IMR-90 (cell line): ENCODE measurements around the gene STK25. TPM values are rescaled to one million over a fixed set of nuclear protein-coding genes. Genes with fewer than 3 reads are reported as not detected.

Source experiments
- ATAC-seq: fragments of 200-7000 bp; cut with Tn5 transposase; 2 replicates; pipeline ENCODE4 v1.9.1; 2020; ENCODE audit warnings: low read depth, mild to moderate bottlenecking, moderate library complexity
- BruUV-seq: library from RNA; stranded (reverse); fragments of 400-500 nt; replicated peaks from 2 replicates; lab custom pipeline; 2021; lab: Mats Ljungman, UMichigan
- CTCF ChIA-PET: fragments of 300-600 bp; formaldehyde crosslinking; extraction: SDS; loops from one replicate; lab custom pipeline; 2021; ENCODE audit warnings: antibody characterized with exemption; lab: Yijun Ruan, JAX
- POLR2A ChIA-PET: fragments of 300-600 bp; sonication (Branson Sonifier 250); formaldehyde crosslinking; loops from one replicate; lab custom pipeline; 2022; ENCODE audit warnings: antibody characterized with exemption; ENCODE audit not compliant: unreplicated experiment; lab: Charles Lee
- DNase-seq: peaks from one replicate; pipeline ENCODE4 v3.0.0; 2013
- H2AFZ ChIP-seq: replicated peaks from 2 replicates; pipeline ENCODE3; 2013; ENCODE audit warnings: low read length, mild to moderate bottlenecking; ENCODE audit not compliant: poor library complexity
- H2AK5ac ChIP-seq: 2 replicates; pipeline ENCODE4 v1.6.1; 2013; ENCODE audit warnings: low read depth, low read length, inconsistent platforms
- H2AK9ac ChIP-seq: replicated peaks from 2 replicates; pipeline ENCODE3; 2013; ENCODE audit warnings: mild to moderate bottlenecking, low read depth, low read length, moderate library complexity; ENCODE audit not compliant: poor library complexity
- H2BK120ac ChIP-seq: 2 replicates; pipeline ENCODE4 v1.6.1; 2013; ENCODE audit warnings: low read depth, low read length, inconsistent platforms
- H2BK15ac ChIP-seq: 3 replicates; pipeline ENCODE4 v1.6.1; 2013; ENCODE audit warnings: low read depth, low read length, inconsistent platforms
- H2BK20ac ChIP-seq: 2 replicates; pipeline ENCODE4 v1.6.1; 2013; ENCODE audit warnings: low read depth, mild to moderate bottlenecking, inconsistent platforms, low read length, moderate library complexity
- H2BK5ac ChIP-seq: 2 replicates; pipeline ENCODE4 v1.6.1; 2013; ENCODE audit warnings: mild to moderate bottlenecking, low read depth, low read length, inconsistent platforms; ENCODE audit not compliant: poor library complexity, severe bottlenecking
- H3K14ac ChIP-seq: replicated peaks from 2 replicates; pipeline ENCODE4 v1.6.1; 2013; ENCODE audit warnings: low read depth, low read length, inconsistent platforms
- H3K18ac ChIP-seq: 2 replicates; pipeline ENCODE4 v1.6.1; 2013; ENCODE audit warnings: low read depth, low read length, control low read depth
- H3K23ac ChIP-seq: 2 replicates; pipeline ENCODE4 v1.6.1; 2013; ENCODE audit warnings: low read depth, low read length, inconsistent platforms
- H3K27ac ChIP-seq: 2 replicates; pipeline ENCODE4 v1.5.1; 2013; ENCODE audit warnings: mild to moderate bottlenecking, control low read depth, low read length; ENCODE audit not compliant: insufficient read depth
- H3K27me3 ChIP-seq: 2 replicates; pipeline ENCODE4 v1.6.1; 2013; ENCODE audit warnings: low read length; ENCODE audit not compliant: control insufficient read depth, insufficient read depth
- H3K36me3 ChIP-seq: 2 replicates; pipeline ENCODE4 v1.6.1; 2013; ENCODE audit warnings: low read length, mixed read lengths; ENCODE audit not compliant: control insufficient read depth, insufficient read depth
- H3K4ac ChIP-seq: 2 replicates; pipeline ENCODE4 v1.6.1; 2013; ENCODE audit warnings: low read depth, low read length, inconsistent platforms
- H3K4me1 ChIP-seq: 2 replicates; pipeline ENCODE4 v1.6.1; 2013; ENCODE audit warnings: low read length, mixed read lengths; ENCODE audit not compliant: control insufficient read depth, insufficient read depth
- H3K4me2 ChIP-seq: 2 replicates; pipeline ENCODE4 v1.6.1; 2013; ENCODE audit warnings: low read depth, mild to moderate bottlenecking, control low read depth, low read length, moderate library complexity
- H3K4me3 ChIP-seq: 2 replicates; pipeline ENCODE4 v1.5.1; 2013; ENCODE audit warnings: low read depth, mild to moderate bottlenecking, control low read depth, low read length, moderate library complexity; ENCODE audit not compliant: insufficient read depth
- H3K56ac ChIP-seq: 2 replicates; pipeline ENCODE4 v1.6.1; 2013; ENCODE audit warnings: low read length, inconsistent platforms; ENCODE audit not compliant: insufficient read depth; ENCODE audit errors: extremely low read depth
- H3K79me1 ChIP-seq, 2 experiments: 2 replicates each; pipeline ENCODE4 v1.6.1; 2013; ENCODE audit warnings: low read length in 2 of 2, inconsistent platforms in 1 of 2, low read depth in 1 of 2
- H3K9ac ChIP-seq: 2 replicates; pipeline ENCODE4 v1.6.1; 2013; ENCODE audit warnings: low read depth, low read length, control low read depth
- H3K9me1 ChIP-seq: 2 replicates; pipeline ENCODE4 v1.6.1; 2013; ENCODE audit warnings: low read length, inconsistent platforms; ENCODE audit not compliant: insufficient read depth
- H3K9me3 ChIP-seq: 2 replicates; pipeline ENCODE4 v1.6.1; 2013; ENCODE audit warnings: low read length; ENCODE audit not compliant: control insufficient read depth, insufficient read depth
- H4K20me1 ChIP-seq: 2 replicates; pipeline ENCODE4 v1.6.1; 2013; ENCODE audit warnings: low read length, inconsistent platforms; ENCODE audit not compliant: insufficient read depth
- H4K5ac ChIP-seq: 2 replicates; pipeline ENCODE4 v1.6.1; 2013; ENCODE audit warnings: mild to moderate bottlenecking, low read depth, low read length, control low read depth
- H4K8ac ChIP-seq, 2 experiments: 2 replicates each; pipeline ENCODE4 v1.6.1; 2013; ENCODE audit warnings: low read depth in 2 of 2, low read length in 2 of 2, control low read depth in 1 of 2, inconsistent platforms in 1 of 2
- H4K91ac ChIP-seq: 2 replicates; pipeline ENCODE4 v1.6.1; 2013; ENCODE audit warnings: low read depth, low read length, inconsistent platforms; ENCODE audit not compliant: insufficient read depth
- CHD1 ChIP-seq: IDR thresholded peaks from 2 replicates; pipeline ENCODE4 v1.6.1; 2012; ENCODE audit warnings: low read depth, low read length, improper control_type of control experiment
- ELK1 ChIP-seq: fragments of 150-350 bp; IDR thresholded peaks from 2 replicates; pipeline ENCODE4 v1.6.1; 2016; ENCODE audit warnings: low read depth, mild to moderate bottlenecking, low read length, moderate library complexity, borderline replicate concordance
- MAFK ChIP-seq: IDR thresholded peaks from 2 replicates; pipeline ENCODE4 v1.6.1; 2012; ENCODE audit warnings: low read depth, low read length, improper control_type of control experiment
- RAD21 ChIP-seq: IDR thresholded peaks from 2 replicates; pipeline ENCODE4 v1.6.1; 2012; ENCODE audit warnings: low read length, improper control_type of control experiment
- USF2 ChIP-seq: fragments of 150-350 bp; IDR thresholded peaks from 2 replicates; pipeline ENCODE4 v1.6.1; 2017; ENCODE audit warnings: mild to moderate bottlenecking, antibody characterized with exemption, low read length, low read depth
- WGBS, 2 experiments: methylation state at CpG; one replicate each; pipeline versions ENCODE4 v1.1.5 to v1.1.7; 2013; ENCODE audit warnings: missing lambda C conversion rate in 2 of 2; ENCODE audit not compliant: insufficient read length in 1 of 2; ENCODE audit errors: extremely low coverage in 2 of 2; 5-methylcytosine and 5-hydroxymethylcytosine counted together
- dilution Hi-C: fragments of 300-500 bp; cut with HindIII; formaldehyde crosslinking; loops from one replicate; pipeline ENCODE4 v1.14.3; 2018; ENCODE audit warnings: low sequenced_read_pairs; ENCODE audit not compliant: unreplicated experiment
- in situ Hi-C: fragments of 300-500 bp; cut with MboI; formaldehyde crosslinking; loops from 3 replicates; pipeline ENCODE4 v1.14.3; 2019; ENCODE audit warnings: low sequenced_read_pairs, inconsistent platforms, mixed read lengths
- intact Hi-C: fragments of 100-400 bp; cut with micrococcal nuclease; formaldehyde crosslinking; loops from 2 replicates; pipeline ENCODE4 v1.10.0; 2022
- microRNA-seq, 2 experiments: library from miRNA; stranded (forward) in 1 of 2; unstranded in 1 of 2; fragments of 10-50 nt in 1 of 2; fragments of <30 nt in 1 of 2; gene quantifications in 1 of 2; microRNA quantifications in 1 of 2; one replicate each; pipeline versions ENCODE3 to v1.1.0; 2013 to 2020; ENCODE audit not compliant: insufficient read depth in 1 of 2, insufficient read length in 1 of 2, unreplicated experiment in 1 of 2
- polyA plus RNA-seq, 3 experiments: library from polyadenylated mRNA; depleted of rRNA; stranded (reverse); fragments of >200 nt; gene quantifications; 2 replicates each; pipeline ENCODE4 v1.2.3, GENCODE V29; 2012; ENCODE audit warnings: low replicate concordance in 1 of 3
- small RNA-seq, 5 experiments: library from RNA; depleted of rRNA; stranded (forward); fragments of <200 nt; gene quantifications; one replicate each; pipeline ENCODE3, GENCODE V24; 2012
- total RNA-seq: library from RNA; depleted of rRNA; stranded (reverse); fragments of >200 nt; gene quantifications from 2 replicates; pipeline ENCODE4 v1.2.3, GENCODE V29; 2012; rRNA removed

The STK25 gene
- total and polyA plus RNA-seq, 2 of the 4 experiments (the other 2 are of a cell fraction) = 258 to 392 TPM

GRCh38 chr2:241443486-241444223, 64.7 kb downstream of the STK25 start:
- Histone ChIP-seq H4K20me1 (no peaks in the 10 kb centered on the region), H3K56ac (no peak overlapping the region), H3K79me1 (peaks cover 2 to 4% of the 10 kb centered on the region in 2 experiments; a peak in 1 of 4 replicates), H3K9me1 (peaks cover 7% of the 10 kb centered on the region), H4K8ac (no peak overlapping the region), H3K27ac (no peak overlapping the region), H3K4me1 (no peaks in the 10 kb centered on the region), H3K9me3 (no peaks in the 10 kb centered on the region), H3K27me3 (no peaks in the 10 kb centered on the region), H2BK20ac (no peak overlapping the region), H2BK15ac (no peak overlapping the region), H3K4me3 (no peak overlapping the region), H3K23ac (no peak overlapping the region), H3K9ac (no peak overlapping the region), H4K91ac (no peak overlapping the region), H3K14ac (no peak overlapping the region), H2BK120ac (no peak overlapping the region), H3K36me3 (peaks cover 24% of the 10 kb centered on the region), H2BK5ac (no peak overlapping the region), H2AK9ac (no peak overlapping the region), H4K5ac (no peak overlapping the region), H3K4ac (no peak overlapping the region), H3K18ac (no peak overlapping the region), H2AK5ac (no peak overlapping the region), H2AFZ (no peak overlapping the region), H3K4me2 (no peak overlapping the region)
- ChIA-PET POLR2A (no interaction called here), CTCF (no interaction called here)
- no TSS peak for BruUV-seq
- dilution Hi-C loops (no loop called here), in situ Hi-C loops (no loop called here), intact Hi-C loops (no loop called here)
- ATAC-seq (no peak), DNase-seq (peak; percentile 57)
- TF ChIP-seq CHD1 (no peak), RAD21 (no peak), ELK1 (no peak), MAFK (0 out of 2 replicates have a peak, but pooled peaks have one; percentile 38), USF2 (no peak)
- no CpG with 5 or more reads among the region's 6 CpGs for WGBS, 2 experiments

Small RNA genes within 50 kb of the gene (microRNA-seq; reads per million reads assigned to microRNA genes)
- gene MIR3133 = 0 reads per million in 2 experiments

Small RNA genes within 50 kb of the gene (small RNA-seq; reads per million reads assigned to genes)
- gene MIR3133 = 0 reads per million in 5 experiments

Other genes starting within 250 kb of the STK25 start
- gene HDLBP, start 192.9 kb downstream of the STK25 start, total RNA-seq = 1,093 and 1,165 TPM in 2 replicates
- gene HDLBP, start 192.9 kb downstream of the STK25 start, polyA plus RNA-seq (2012; rRNA removed) = 648 and 649 TPM in 2 replicates
- 504 and 570 TPM in 2 replicates for gene SEPTIN2, start 192.7 kb downstream of the STK25 start, total RNA-seq
- 320 and 420 TPM in 2 replicates for gene SEPTIN2, start 192.7 kb downstream of the STK25 start, polyA plus RNA-seq (2012; rRNA removed)
- 30.8 and 38.6 TPM in 2 replicates for gene FARP2, start 152.3 kb downstream of the STK25 start, total RNA-seq
- 15.5 and 17.1 TPM in 2 replicates for gene FARP2, start 152.3 kb downstream of the STK25 start, polyA plus RNA-seq (2012; rRNA removed)
- 13.3 and 15.8 TPM in 2 replicates for gene BOK, start 50.2 kb upstream of the STK25 start, total RNA-seq
- 34.4 and 37.4 TPM in 2 replicates for gene BOK, start 50.2 kb upstream of the STK25 start, polyA plus RNA-seq (2012; rRNA removed)
- gene THAP4, start 128.6 kb upstream of the STK25 start, total RNA-seq = 33.9 and 42.2 TPM in 2 replicates
- 55.1 and 60.3 TPM in 2 replicates for gene THAP4, start 128.6 kb upstream of the STK25 start, polyA plus RNA-seq (2012; rRNA removed)
- 102 and 146 TPM in 2 replicates for gene ATG4B, start 129.1 kb upstream of the STK25 start, total RNA-seq
- gene ATG4B, start 129.1 kb upstream of the STK25 start, polyA plus RNA-seq (2012; rRNA removed) = 98.4 and 113 TPM in 2 replicates
- gene DTYMK, start 178.2 kb upstream of the STK25 start, total RNA-seq = 31.7 and 32.8 TPM in 2 replicates
- gene DTYMK, start 178.2 kb upstream of the STK25 start, polyA plus RNA-seq (2012; rRNA removed) = 50.1 and 50.5 TPM in 2 replicates
- 16.7 and 38.9 TPM in 2 replicates for gene ING5, start 193.5 kb upstream of the STK25 start, total RNA-seq
- 36.1 and 36.5 TPM in 2 replicates for gene ING5, start 193.5 kb upstream of the STK25 start, polyA plus RNA-seq (2012; rRNA removed)
- gene D2HGDH, start 226.0 kb upstream of the STK25 start, total RNA-seq = 6.3 and 8.3 TPM in 2 replicates
- 22.1 and 23.0 TPM in 2 replicates for gene D2HGDH, start 226.0 kb upstream of the STK25 start, polyA plus RNA-seq (2012; rRNA removed)